Calu3 (cell line): Measurements from ENCODE around the gene TWIST2. TPM values are rescaled to one million over a fixed set of nuclear protein-coding genes. Genes with fewer than 3 reads are reported as not detected.

ENCODE experiments used
- BruUV-seq: library from RNA; stranded (reverse); fragments of 400-500 nt; replicated peaks from 2 replicates; lab custom pipeline; 2021; lab: Mats Ljungman, UMichigan
- CTCF ChIA-PET: fragments of 300-600 bp; sonication (Branson Sonifier 250); formaldehyde crosslinking; loops from one replicate; lab custom pipeline; 2022; ENCODE audit warnings: antibody characterized with exemption; lab: Charles Lee
- DNase-seq: peaks from one replicate; pipeline ENCODE4 v3.0.0; 2022
- H3K27ac Mint-ChIP-seq: one replicate; pipeline ENCODE4 v1.8.0; 2022; ENCODE audit warnings: mixed read lengths; ENCODE audit not compliant: unreplicated experiment
- H3K27me3 Mint-ChIP-seq: one replicate; pipeline ENCODE4 v1.8.0; 2022; ENCODE audit warnings: mixed read lengths; ENCODE audit not compliant: unreplicated experiment
- H3K36me3 Mint-ChIP-seq: one replicate; pipeline ENCODE4 v1.8.0; 2022; ENCODE audit warnings: mild to moderate bottlenecking, moderate library complexity, mixed read lengths; ENCODE audit not compliant: insufficient read depth, unreplicated experiment
- H3K4me1 Mint-ChIP-seq: one replicate; pipeline ENCODE4 v1.8.0; 2022; ENCODE audit warnings: mild to moderate bottlenecking, low read depth, mixed read lengths; ENCODE audit not compliant: unreplicated experiment
- H3K4me3 Mint-ChIP-seq: one replicate; pipeline ENCODE4 v1.8.0; 2022; ENCODE audit warnings: mild to moderate bottlenecking, low read depth, moderate library complexity, mixed read lengths; ENCODE audit not compliant: unreplicated experiment
- H3K9me3 Mint-ChIP-seq: one replicate; pipeline ENCODE4 v1.8.0; 2022; ENCODE audit warnings: low read depth, mixed read lengths; ENCODE audit not compliant: unreplicated experiment
- CTCF ChIP-seq: fragments of 200-600 bp; IDR thresholded peaks from one replicate; pipeline ENCODE4 v1.8.0; 2022; ENCODE audit warnings: antibody characterized with exemption; ENCODE audit not compliant: unreplicated experiment
- intact Hi-C: fragments of 100-400 bp; cut with micrococcal nuclease; formaldehyde crosslinking; loops from one replicate; pipeline ENCODE4 v1.10.0; 2022; ENCODE audit not compliant: unreplicated experiment
- total RNA-seq: library from RNA; stranded (reverse); gene quantifications from 2 replicates; pipeline ENCODE4 v1.2.3, GENCODE V29; 2022

The TWIST2 gene
- total RNA-seq, 1 experiment from 2014 or later, result not detected

GRCh38 chr2:238859636-238860347 is 11.9 kb downstream of the TWIST2 start:
- H3K27ac Mint-ChIP-seq, result no peak overlapping the region
- H3K27me3 Mint-ChIP-seq, result peaks cover 26% of the 10 kb centered on the region
- H3K9me3 Mint-ChIP-seq, result no peaks in the 10 kb centered on the region
- TF ChIP-seq CTCF, result no peak
- H3K4me1 Mint-ChIP-seq, result peaks cover 17% of the 10 kb centered on the region
- CTCF ChIA-PET, result no interaction called here
- no TSS peak for BruUV-seq
- no peak overlapping the region for H3K4me3 Mint-ChIP-seq
- no peak for DNase-seq
- H3K36me3 Mint-ChIP-seq, result peaks cover 2% of the 10 kb centered on the region
- intact Hi-C loops, result no loop called here

- no peak for DNase-seq
- no peak for TF ChIP-seq CTCF
- Mint-ChIP-seq H3K4me3 (no peak overlapping the region), H3K27ac (no peak overlapping the region), H3K27me3 (peaks cover 14% of the 10 kb centered on the region), H3K4me1 (peaks cover 22% of the 10 kb centered on the region), H3K36me3 (peaks cover 7% of the 10 kb centered on the region), H3K9me3 (no peaks in the 10 kb centered on the region)
- intact Hi-C loops, result no loop called here
- CTCF ChIA-PET, result no interaction called here
- BruUV-seq, result no TSS peak
Observed at GRCh38 chr2:238861013-238861730, 13.3 kb downstream of the TWIST2 start.

GRCh38 chr2:238861766-238862315 is 14.0 kb downstream of the TWIST2 start:
- peaks cover 7% of the 10 kb centered on the region for H3K36me3 Mint-ChIP-seq
- H3K27ac Mint-ChIP-seq, result no peak overlapping the region
- H3K4me3 Mint-ChIP-seq, result no peak overlapping the region
- no peak for TF ChIP-seq CTCF
- no TSS peak for BruUV-seq
- H3K9me3 Mint-ChIP-seq, result no peaks in the 10 kb centered on the region
- H3K27me3 Mint-ChIP-seq, result peaks cover 14% of the 10 kb centered on the region
- CTCF ChIA-PET, result no interaction called here
- no peak for DNase-seq
- intact Hi-C loops, result no loop called here
- peaks cover 22% of the 10 kb centered on the region for H3K4me1 Mint-ChIP-seq

- no peaks in the 10 kb centered on the region for H3K9me3 Mint-ChIP-seq
- CTCF ChIA-PET, result no interaction called here
- peaks cover 27% of the 10 kb centered on the region for H3K4me1 Mint-ChIP-seq
- no peak overlapping the region for H3K27ac Mint-ChIP-seq
- intact Hi-C loops, result no loop called here
- peaks cover 7% of the 10 kb centered on the region for H3K36me3 Mint-ChIP-seq
- no peak for DNase-seq
- no TSS peak for BruUV-seq
- TF ChIP-seq CTCF, result no peak
- H3K4me3 Mint-ChIP-seq, result no peak overlapping the region
- H3K27me3 Mint-ChIP-seq, result peaks cover 14% of the 10 kb centered on the region
Observed at GRCh38 chr2:238862701-238863100, 14.8 kb downstream of the TWIST2 start.
